Measurements from ENCODE around the gene MYOM1. TPM values are rescaled to one million over a fixed set of nuclear protein-coding genes. Genes with fewer than 3 reads are reported as not detected.
"Not testable (repeated sequence)": the region's sequence is repeated elsewhere in the genome, so short reads cannot be mapped to it uniquely, and the experiment has no call there.

The MYOM1 gene
- total RNA-seq, 2 donors from 2014 or later = 1.8 to 1.9 TPM

DNA sequence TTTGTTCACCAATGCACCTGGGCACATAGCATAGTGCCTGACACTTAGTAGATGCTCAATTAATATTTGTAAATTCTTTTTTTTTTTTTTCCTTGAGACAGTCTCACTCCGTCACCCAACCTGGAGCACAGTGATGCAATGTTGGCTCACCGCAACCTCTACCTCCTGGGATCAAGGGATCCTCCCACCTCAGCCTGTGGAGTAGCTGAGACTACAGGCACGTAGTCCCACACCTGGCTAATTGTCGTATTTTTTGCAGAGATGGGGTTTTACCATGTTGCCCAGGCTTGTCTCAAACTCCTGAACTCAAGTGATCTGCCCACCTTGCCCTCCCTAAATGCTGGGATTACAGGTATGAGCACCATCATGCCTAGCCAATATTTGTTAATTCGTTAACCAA is 183.7 kb downstream of the MYOM1 start:
- ATAC-seq = no peak
- Mint-ChIP-seq H3K9me3 (no peaks in the 10 kb centered on the region), H3K36me3 (no peaks in the 10 kb centered on the region), H3K27ac (no peak overlapping the region)
- DNase-seq (ENCODE audit: low spot score in 2 of 2) = no peak

GRCh38 chr18:3035635-3036034 is 184.1 kb downstream of the MYOM1 start:
- Mint-ChIP-seq H3K36me3 (no peaks in the 10 kb centered on the region), H3K27ac (no peak overlapping the region), H3K9me3 (no peaks in the 10 kb centered on the region)
- ATAC-seq (no peak), DNase-seq (ENCODE audit: low spot score in 2 of 2) (no peak)

GRCh38 chr18:3032721-3033120 is 187.0 kb downstream of the MYOM1 start:
- Mint-ChIP-seq H3K36me3 (no peaks in the 10 kb centered on the region), H3K9me3 (no peaks in the 10 kb centered on the region), H3K27ac (no peak overlapping the region)
- ATAC-seq (no peak), DNase-seq (ENCODE audit: low spot score in 2 of 2) (no peak)

- H3K27ac Mint-ChIP-seq = no peak overlapping the region
- ATAC-seq (no peak), DNase-seq (ENCODE audit: low spot score in 2 of 2) (no peak)
- no peaks in the 10 kb centered on the region for H3K9me3 Mint-ChIP-seq
- H3K36me3 Mint-ChIP-seq = no peaks in the 10 kb centered on the region
These were observed 190.4 kb downstream of the MYOM1 start for GRCh38 chr18:3029215-3029952.

DNA sequence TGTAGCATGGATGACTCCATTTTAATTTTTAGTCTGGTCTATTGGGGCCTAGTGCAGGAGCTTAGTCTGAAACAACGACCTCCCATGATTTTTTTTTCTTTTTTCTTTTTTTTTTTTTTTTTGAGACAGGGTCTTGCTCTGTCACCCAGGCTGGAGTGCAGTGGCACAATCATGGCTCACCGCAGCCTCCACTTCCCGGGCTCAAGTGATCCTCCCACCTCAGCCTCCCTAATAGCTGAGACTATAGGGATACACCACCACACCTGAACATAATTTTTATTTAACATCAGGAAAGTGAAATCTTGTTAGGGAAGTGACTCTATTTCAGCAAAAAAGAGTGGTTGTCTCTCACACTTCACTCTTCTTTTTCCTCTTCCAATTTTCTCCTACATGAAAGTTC is 191.7 kb downstream of the MYOM1 start:
- not testable (repeated sequence) for ATAC-seq; H3K36me3 Mint-ChIP-seq; H3K9me3 Mint-ChIP-seq; DNase-seq (ENCODE audit: low spot score in 2 of 2); H3K27ac Mint-ChIP-seq

DNA sequence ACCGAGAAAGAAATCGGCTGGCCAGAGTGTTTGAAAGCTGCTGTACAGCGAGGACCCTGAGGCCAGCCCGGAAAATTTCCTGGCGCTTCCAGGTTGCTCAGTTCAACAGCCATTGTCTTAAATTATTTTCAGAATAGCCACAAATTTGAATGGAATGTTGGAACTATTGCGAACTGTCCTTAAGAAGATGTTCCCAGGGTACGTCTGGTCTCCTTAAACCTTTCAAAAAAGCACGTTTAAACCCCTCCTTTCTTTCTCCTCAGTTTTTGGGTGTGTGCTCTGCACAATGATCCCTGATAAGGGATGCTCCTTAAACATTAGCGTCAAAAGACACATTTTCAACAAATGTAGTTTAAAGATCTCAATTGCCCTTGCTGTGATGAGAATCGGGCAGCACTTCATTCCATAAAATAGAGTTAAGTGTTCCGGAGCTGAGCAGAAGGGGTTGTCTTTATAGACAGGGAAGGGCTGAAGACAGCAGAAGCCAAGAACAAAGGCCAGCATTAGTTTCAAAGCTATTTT is 192.3 kb downstream of the MYOM1 start:
- H3K27ac Mint-ChIP-seq = no peak overlapping the region
- no peaks in the 10 kb centered on the region for H3K36me3 Mint-ChIP-seq
- ATAC-seq (no peak), DNase-seq (ENCODE audit: low spot score in 2 of 2) (no peak)
- H3K9me3 Mint-ChIP-seq = no peaks in the 10 kb centered on the region

- ATAC-seq (no peak), DNase-seq (ENCODE audit: low spot score in 2 of 2) (no peak)
- Mint-ChIP-seq H3K9me3 (no peaks in the 10 kb centered on the region), H3K36me3 (no peaks in the 10 kb centered on the region), H3K27ac (no peak overlapping the region)
These were observed 194.2 kb downstream of the MYOM1 start for GRCh38 chr18:3025544-3025943.

DNA sequence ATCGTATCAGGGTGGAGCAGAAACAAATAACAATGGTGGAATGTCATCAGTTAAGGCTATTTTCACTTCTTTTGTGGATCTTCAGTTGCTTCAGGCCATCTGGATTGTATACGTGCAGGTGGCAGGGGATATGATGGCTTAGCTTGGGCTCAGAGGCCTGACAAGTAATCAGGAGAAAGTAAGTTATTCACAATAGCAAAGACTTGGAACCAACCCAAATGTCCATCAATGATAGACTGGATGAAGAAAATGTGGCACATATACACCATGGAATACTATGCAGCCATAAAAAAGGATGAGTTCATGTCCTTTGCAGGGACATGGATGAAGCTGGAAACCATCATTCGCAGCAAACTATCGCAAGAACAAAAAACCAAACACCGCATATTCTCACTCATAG is 196.2 kb downstream of the MYOM1 start:
- DNase-seq (ENCODE audit: low spot score in 2 of 2); ATAC-seq; H3K9me3 Mint-ChIP-seq; H3K36me3 Mint-ChIP-seq; H3K27ac Mint-ChIP-seq: not testable (repeated sequence)

Other genes with a start within 250 kb of the MYOM1 start
- gene LPIN2, start 206.8 kb downstream of the MYOM1 start, total RNA-seq = 100 to 1,000 TPM in 1 of 2 donors, 10 to 100 TPM in 1; 66.0 to 113 TPM
- 100 to 1,000 TPM; 485 to 498 TPM for gene MYL12A, start 27.8 kb upstream of the MYOM1 start, total RNA-seq
- 100 to 1,000 TPM; 294 to 358 TPM for gene MYL12B, start 42.2 kb upstream of the MYOM1 start, total RNA-seq
- gene TGIF1, start 230.2 kb upstream of the MYOM1 start, total RNA-seq = 100 to 1,000 TPM in 1 of 2 donors, 10 to 100 TPM in 1; 36.1 to 101 TPM

Data from activated naive CD4-positive, alpha-beta T cell treated with anti-CD3 and anti-CD28 coated beads, Interleukin-2, amount 50 U/mL, for 72 hours (primary cell).